HG03139 (cell line): ENCODE measurements around the gene EIF2B5.
A peak's percentile ranks its signal among the peaks of the same experiment; 100 is the strongest.
"Not testable (repeated sequence)": the region's sequence is repeated elsewhere in the genome, so short reads cannot be mapped to it uniquely, and the experiment has no call there.

Source experiments
- ATAC-seq: cut with Tn5 transposase; IDR thresholded peaks from one replicate; pipeline ENCODE4 v1.9.1; 2021; ENCODE audit not compliant: unreplicated experiment

The EIF2B5 gene

GRCh38 chr3:184145111-184145524 lies 10.0 kb downstream of the EIF2B5 start:
- no peak for ATAC-seq

GRCh38 chr3:184145751-184146270 lies 10.7 kb downstream of the EIF2B5 start:
- ATAC-seq, result no peak

GRCh38 chr3:184148076-184148475 lies 12.9 kb downstream of the EIF2B5 start:
- ATAC-seq, result no peak

GRCh38 chr3:184149123-184149522 lies 14.0 kb downstream of the EIF2B5 start:
- ATAC-seq, result no peak

- not testable (repeated sequence) for ATAC-seq
These were observed 14.6 kb downstream of the EIF2B5 start for GRCh38 chr3:184149770-184150169.

GRCh38 chr3:184154885-184155643 lies 19.9 kb downstream of the EIF2B5 start, which contains the start of gene DVL3:
Gene DVL3, plus strand, starts transcription at chr3:184155377. Its CDS starts 259 bp downstream, at chr3:184155636.
- peak; percentile 74 for ATAC-seq

GRCh38 chr3:184155644-184156521 lies 20.7 kb downstream of the EIF2B5 start:
- peak; percentile 23 for ATAC-seq

GRCh38 chr3:184156522-184156955 lies 21.4 kb downstream of the EIF2B5 start:
- no peak for ATAC-seq

GRCh38 chr3:184157206-184157605 lies 22.0 kb downstream of the EIF2B5 start:
- no peak for ATAC-seq

GRCh38 chr3:184158404-184158803 lies 23.2 kb downstream of the EIF2B5 start:
- no peak for ATAC-seq

- ATAC-seq, result no peak
These were observed 25.3 kb downstream of the EIF2B5 start for GRCh38 chr3:184160456-184160855.

- ATAC-seq, result not testable (repeated sequence)
These were observed 27.5 kb downstream of the EIF2B5 start for GRCh38 chr3:184162571-184163070.

GRCh38 chr3:184164648-184165330 lies 29.6 kb downstream of the EIF2B5 start:
- no peak for ATAC-seq

- no peak for ATAC-seq
These were observed 30.4 kb downstream of the EIF2B5 start for GRCh38 chr3:184165543-184165942.

- no peak for ATAC-seq
These were observed 31.5 kb downstream of the EIF2B5 start for GRCh38 chr3:184166671-184167070.

GRCh38 chr3:184167786-184168185 lies 32.6 kb downstream of the EIF2B5 start:
- no peak for ATAC-seq

GRCh38 chr3:184168363-184169120 lies 33.4 kb downstream of the EIF2B5 start:
- ATAC-seq, result no peak

GRCh38 chr3:184169896-184170875 lies 35.0 kb downstream of the EIF2B5 start:
- no peak for ATAC-seq

GRCh38 chr3:184171562-184171961 lies 36.4 kb downstream of the EIF2B5 start:
- ATAC-seq, result no peak
